Activated CD4-positive, alpha-beta T cell treated with anti-CD3 and anti-CD28 coated beads, Interleukin-10, Interleukin-2, amounts not matched to agents 100 ng/mL and 50 ng/mL, durations not matched to agents 16 hours and 8 hours (primary cell): ENCODE data around the gene PEG3.

Experiments
- DNase-seq: peaks from one replicate; pipeline ENCODE4 v3.0.0-alpha.2; 2020

PEG3 gene

DNA sequence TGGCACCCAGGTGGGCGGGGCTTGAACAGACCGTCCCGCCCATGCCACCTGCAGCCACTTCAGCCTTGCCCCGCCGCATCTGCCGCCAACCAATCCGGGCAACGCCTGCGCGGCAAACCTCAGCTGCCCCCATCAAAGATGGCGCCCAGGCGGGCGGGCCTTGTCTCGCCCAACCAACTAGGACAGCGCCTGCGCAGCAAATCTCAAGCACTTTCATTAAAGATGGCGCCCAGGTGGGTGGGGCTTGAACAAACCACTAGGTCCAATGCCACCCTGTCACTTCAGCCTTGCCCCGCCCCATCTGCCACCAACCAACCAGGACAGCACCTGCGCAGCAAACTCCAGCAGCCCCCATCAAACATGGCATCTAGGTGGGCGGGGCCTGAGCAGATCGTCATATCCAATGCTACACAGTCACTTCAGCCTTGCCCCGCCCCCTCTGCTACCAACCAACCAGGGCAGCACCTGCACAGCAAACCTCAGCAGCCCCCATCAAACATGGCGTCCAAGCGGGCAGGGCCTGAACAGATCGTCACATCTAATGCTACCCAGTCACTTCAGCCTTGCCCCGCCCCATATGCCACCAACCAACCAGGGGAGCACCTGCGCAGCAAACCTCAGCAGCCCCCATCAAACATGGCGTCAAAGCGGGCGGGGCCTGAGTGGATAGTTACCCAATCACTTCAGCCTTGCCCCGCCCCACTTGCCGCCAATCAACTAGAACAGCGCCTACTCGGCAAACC is 1.4 kb downstream of the PEG3 start:
- DNase-seq = peak; percentile 35

DNA sequence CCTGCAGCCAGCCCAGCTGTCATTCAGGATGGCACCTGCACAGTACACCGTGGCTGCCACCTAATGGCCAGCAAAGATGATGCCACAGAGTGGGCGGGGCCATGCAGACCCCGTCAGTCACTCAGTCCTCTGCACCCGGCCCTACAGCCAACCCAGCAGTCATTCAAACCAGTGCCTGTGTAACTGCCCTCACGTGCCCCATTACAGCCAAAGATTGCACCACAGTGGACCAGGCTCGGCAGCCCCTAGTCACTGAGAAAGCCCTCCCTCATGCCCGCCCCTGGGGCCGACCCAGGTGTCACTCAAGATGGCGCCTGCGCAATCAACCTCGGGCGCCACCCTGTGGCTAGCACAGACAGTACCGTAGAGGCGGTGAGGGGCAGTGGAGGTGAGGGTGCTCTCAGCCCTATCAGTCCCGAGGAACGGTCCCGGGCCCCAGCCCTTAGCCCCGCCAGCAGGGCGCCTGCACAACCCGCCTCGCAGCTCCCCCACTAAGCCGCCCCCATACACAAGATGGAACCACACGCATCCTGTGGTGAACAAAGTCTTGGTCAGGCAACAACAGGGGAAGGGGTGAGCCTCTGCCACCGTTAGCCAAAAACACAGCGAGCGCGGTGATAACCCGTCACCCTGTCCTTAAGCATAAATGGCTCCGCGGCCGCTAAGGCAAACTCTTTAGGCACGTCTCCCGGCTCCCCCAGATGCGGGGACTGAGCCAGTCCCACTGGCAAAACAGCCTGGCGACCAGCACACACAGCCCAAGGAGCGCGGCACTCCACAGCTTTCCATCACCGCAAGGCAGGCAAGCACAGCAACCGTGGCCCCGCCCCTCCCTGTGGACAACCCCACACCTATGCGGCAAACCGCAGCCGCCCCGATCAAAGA is 2.3 kb downstream of the PEG3 start:
- peak; percentile 1 for DNase-seq

DNA sequence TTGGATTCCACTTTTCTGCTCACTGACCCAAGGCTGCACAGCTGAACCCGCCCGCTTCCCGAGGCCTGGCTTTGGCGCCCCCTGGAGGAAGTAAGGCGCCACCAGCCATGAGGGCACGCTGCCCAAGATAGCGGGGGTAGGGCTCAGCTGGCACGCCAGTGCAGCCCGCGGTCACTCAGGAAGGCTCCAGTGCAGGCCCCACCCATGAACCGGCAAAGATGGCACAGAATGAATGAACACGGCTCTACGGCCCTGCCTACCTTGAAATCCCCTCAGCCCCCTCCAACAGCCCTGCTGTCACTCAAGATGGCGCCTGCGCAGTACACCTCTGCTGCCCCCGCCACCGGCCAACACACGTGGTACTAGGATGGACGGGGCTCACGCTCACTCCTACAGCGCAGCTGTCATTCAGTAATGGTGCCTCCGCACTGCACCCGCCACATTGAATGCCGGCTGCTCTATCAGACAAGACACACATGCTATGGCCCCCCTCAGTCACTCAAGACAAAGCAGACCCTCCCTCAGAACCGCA is 3.0 kb downstream of the PEG3 start:
- no peak for DNase-seq

DNA sequence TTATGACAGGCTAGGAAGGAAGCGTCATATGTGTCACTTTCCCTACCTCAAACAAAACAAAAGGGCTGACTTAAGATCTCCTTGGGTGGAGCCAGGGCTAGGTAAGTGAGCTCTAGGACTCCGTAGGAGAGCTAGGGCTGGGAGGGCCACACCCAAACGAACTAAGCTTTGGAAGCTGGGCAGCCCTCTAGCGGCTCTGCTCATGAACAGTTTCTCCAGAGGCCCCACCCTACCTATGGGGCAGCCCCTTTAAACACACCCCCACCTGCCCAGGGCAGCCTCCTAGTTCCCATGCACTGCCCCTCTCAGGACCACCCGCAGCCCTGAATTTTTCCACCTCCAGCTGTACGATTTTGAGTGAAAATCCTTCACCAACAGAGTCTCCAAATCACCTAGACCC is 3.5 kb downstream of the PEG3 start:
- DNase-seq = no peak

DNA sequence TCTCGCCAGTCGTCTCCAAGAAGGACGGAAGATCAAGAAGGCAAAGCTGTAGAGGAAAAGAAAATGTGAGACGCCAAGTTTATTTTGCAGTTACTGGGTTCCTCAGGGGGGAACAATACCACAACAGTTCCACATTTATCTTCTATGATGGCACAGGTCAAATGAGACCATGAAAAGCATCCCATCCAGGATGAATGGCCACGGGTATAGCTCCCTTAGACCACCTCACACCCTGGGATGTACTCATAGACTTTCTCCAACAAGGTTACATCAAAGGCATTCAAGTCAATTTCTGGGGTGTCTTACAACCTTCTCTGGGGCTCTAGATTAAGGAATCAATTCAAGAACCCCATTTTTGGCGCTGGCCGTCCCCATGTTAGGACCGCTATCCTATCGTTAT is 4.5 kb downstream of the PEG3 start:
- no peak for DNase-seq

DNA sequence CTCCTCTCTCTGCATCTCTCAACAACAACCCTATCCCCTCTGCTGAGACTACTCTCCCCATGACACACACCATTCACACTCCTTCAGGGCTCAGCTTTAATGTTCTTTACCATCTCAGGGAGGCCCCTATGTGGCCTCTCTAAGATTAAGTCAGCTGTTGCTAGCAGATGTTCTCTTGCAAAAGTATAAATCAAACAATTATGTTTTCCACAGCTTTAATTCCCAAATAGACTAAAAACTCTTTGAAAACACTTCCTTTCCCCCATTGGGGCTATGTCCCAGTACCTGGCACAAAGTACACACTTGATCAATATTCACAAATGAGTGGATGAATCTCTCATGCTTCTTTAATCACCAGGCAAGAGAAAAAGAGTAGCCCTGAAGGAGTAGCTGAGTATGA is 5.1 kb downstream of the PEG3 start:
- no peak for DNase-seq

DNA sequence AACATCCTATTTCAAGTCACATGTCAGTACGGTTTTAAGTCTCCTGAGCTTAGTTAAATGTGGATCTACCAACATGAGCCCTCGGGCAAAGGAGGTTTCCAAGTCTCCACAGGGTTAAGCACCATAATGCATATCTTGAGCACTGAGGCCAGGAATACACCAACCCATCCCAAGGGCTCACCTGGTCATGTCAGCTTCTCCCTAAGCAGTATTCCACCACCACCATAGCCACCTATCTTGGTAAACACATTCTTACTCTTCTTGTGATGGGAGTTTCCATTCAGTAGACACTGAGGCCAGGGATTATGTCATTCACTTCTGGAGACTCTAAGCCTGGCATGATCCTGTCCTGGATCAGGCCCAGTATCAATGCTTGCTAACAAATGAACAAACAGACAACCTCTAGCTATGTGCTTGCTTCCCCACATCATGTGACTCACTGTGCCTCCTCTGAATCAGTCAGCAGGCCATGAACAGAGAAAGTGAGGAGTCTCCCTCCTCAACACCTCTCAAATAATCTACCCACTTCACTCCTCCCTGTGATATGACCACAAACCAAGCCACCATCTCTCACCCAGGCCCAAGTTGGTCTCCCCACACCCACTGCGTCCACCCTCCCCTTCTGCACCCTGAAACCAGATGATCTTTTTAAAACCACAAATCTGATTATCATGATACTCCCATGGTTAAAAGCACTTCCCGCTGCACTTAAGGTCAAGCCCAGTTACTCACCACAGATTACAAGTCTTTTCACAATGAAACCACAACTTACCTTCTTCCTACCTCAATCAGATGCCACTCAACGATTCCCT is 5.8 kb downstream of the PEG3 start:
- DNase-seq = no peak

DNA sequence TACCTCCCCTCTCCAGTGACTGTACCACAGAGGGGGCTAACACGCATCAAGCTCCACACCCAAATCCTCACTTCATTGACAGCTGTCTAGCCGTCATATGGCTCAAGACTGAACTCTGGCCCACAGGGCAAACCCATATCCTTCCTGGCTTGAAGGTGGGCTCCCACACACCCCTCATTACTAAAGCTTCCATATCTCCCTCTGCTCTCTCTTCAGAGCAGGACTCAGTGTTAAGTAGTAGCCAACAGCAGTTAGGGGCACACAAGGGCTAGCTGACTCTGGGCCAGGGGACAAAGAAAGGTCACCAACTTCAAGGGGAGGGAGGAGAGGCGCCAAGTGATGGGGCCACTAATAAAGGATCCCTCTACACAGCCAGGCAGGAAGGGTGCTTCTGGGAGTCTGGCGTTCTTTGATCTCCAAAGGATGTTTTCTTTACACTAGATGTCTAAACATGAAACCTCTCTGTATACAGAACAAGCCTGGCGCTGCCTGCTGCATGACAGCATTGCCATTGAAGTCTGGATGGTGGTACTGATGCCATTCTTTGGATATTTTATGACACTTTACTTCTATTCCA is 8.1 kb downstream of the PEG3 start:
- DNase-seq = no peak

DNA sequence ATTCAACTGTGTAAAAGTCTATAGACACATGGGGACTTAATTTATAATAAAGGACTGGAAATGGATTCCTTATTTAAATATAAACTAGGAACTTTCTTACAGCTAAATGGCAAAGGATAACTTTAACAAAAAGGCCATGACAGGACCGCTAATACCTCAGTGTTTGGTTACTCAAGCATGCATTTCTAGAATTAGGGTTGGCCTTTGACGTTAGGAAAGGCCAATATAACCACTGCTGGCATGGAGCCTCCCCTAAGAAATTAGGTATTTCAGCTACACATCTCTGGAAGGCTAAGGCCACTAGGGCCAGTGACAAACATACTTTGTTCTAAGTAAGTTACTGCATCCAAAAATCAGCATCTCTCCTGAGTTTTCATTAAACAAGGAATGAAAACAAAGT is 9.3 kb downstream of the PEG3 start:
- no peak for DNase-seq

DNA sequence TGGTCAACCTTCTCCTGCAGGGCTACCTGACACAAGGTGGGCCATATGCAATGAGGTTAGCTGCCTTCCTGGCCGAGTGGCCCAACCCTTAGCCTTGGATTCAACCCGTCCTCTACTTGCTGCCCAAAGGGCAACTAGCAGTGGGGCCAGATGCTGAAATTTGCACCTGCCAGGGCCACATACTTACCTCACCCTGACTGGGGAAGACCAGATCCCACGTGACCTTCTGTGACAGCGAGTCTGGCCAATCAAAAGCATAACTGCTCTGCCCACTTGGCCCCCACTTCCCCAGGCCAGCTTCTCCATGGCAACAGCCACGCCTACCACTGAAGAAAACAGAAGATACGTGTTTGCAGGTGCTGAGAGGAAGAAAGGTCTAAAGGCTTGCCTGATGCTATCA is 10.9 kb downstream of the PEG3 start:
- DNase-seq = no peak

DNA sequence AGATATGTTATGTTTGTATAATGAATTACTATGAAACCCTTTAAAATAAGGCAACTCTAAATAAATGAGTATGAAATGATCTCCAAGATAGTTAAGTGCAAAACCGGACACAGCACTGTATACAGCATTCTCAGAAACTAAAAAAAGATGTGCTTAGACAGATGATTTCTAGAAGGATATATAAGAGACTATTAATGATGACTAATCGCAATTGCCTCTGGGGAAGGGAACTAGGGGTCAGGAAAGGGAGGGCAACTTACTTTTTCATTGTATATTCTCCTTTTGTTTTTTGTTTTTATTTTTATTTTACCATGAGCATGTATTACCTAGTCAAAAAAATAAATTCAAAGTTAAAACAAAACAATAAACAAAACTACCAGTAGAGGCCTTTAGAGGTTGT is 12.8 kb downstream of the PEG3 start:
- no peak for DNase-seq

DNA sequence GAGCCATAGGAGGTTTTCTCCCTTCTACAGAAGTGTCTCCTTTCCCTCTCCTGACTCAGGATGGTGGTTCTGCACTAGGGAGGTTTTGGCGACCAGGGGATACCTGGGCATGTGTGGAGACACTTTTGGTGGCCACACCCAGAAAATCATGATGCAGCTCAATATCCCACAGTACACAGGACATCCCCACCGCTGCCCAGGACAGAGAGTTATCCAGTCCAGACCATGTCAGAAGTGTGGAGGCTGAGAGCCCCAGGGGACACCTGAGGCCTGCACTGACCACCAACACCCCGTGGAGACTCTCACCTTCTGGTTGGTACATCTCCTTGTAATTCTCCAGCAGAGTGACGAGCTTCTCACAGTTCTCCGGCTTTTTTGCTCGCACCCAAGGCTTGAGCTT is 16.6 kb downstream of the PEG3 start:
- DNase-seq = no peak

DNA sequence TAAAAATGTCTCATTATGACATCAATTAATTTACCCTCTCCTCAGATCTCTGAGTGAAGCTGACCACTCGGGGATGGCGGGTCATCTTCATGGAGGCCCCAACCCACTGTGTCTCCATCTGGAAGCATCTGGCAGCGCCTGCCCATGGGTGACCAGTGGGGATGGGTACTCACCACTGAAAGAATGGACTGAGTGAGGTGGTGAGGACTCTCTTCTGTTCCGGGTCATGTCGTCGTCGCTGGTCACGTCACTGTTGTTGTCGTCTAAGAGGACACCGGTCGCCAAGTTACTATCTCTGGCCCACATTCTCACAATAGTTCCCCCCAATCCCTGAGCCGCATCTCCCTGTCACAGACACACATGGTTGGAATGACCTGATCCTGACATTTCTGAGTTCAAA is 17.1 kb downstream of the PEG3 start:
- DNase-seq = no peak

DNA sequence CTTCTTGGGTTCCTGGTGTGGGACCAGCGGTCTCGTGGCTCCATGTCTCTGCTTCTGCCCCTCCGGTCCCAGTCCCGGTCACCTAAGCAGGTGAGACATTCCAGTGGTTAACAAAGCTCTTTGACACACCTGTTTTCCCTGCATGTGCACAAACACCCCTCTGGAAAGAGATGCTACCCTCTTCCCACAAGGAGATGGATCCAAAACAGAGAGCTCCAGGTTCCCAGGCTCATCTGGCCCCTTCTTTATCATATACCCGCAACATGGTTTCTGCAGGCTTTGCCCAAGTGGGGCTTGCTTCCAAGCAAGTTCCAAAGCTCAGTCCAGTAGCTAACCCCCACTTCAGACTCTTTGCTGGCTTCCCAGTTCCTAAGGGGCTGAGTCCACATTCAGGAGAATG is 17.8 kb downstream of the PEG3 start:
- no peak for DNase-seq

DNA sequence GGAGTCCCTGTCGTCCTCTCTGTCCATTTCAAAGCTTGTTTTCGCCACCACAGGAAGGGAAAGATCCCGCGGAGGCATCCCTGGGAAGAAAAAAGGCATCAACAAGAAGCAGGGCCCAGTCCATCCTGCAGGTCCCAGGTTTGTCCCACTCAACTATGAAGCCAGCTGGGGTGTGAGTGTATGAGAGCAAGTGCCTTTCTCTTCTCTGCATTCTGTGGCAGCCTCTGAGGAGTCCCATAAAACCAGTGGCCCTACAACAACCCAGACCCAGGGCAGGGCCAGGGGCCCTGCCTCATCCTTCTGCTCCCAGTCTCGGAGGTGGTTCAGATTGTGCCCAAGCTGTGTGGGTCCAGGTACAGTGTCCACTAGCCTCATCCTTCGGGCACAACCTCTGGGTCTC is 18.9 kb downstream of the PEG3 start:
- DNase-seq = no peak

DNA sequence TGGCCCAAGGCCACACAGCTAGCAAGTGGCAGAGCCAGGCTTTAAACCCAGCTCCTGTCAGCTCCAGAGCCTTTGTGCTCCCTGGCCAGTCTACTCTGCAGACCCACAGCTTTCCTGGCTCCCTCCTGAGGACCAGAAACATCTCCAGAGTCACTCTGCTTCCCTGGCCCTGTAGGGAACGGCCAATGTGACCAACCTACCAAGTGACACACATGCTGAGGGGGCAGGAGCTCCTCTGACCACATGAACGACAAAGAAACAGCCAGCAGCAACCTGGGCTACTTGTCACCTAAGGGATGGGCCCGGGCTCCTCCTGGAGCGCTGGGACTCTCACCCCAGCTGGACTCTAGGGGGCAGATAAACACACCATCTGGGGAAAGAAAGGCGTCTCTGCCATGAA is 19.3 kb downstream of the PEG3 start:
- no peak for DNase-seq

DNA sequence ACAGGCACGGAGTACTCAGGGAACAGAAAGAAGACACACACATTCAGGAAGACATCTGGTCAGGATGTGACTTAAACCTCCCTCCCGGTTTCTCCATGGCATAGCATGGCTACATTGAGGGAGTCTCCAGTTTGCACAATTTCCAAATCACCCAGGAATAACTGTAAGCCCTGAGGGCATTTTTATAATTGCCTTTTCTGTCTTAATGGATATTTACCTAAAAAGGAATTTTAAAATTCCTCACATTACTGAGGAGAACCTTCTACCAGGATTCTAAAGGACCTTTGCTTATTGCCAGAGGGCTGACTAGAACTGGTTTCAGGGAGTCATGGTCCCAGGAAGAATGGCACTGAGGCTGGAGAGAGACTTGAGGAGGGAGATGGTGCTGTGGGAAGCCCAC is 21.4 kb downstream of the PEG3 start:
- no peak for DNase-seq

DNA sequence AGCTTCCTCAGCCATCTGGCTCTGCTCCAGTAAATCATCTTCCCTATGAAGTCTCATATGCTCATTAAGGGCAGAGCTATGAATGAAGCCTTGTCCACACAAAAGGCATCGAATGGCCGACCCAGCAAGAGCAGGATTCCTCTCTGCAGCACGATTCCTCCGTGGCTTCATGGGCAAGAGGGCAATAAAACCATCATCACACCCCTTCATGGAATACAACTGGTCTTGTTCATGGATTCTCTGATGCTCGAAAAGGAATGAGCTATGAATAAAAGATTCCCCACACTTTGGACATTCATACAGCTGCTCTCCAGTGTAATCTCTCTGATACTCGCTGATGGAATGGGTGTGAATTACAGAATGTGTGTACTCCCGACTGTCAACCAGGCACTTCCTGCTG is 25.9 kb downstream of the PEG3 start:
- DNase-seq = no peak

DNA sequence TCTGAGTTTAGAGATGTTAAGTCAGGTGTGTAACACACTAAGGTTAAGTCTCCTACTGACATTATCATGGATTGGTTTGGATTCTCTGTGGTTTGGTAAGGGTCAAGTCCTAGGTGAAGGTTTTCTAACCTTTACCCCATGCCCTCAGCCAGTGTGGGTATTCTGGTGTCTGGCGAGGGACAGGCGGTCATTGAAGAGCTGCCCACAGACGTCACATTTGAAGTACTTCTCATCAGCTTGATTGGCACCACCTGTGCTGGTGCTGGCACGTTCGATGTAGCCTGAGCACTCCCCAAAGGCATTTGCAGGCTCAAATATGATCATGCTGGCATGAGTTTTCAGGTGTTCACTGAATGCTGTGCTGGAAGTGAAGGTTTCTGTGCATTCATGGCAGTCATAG is 27.0 kb downstream of the PEG3 start:
- DNase-seq = no peak

DNA sequence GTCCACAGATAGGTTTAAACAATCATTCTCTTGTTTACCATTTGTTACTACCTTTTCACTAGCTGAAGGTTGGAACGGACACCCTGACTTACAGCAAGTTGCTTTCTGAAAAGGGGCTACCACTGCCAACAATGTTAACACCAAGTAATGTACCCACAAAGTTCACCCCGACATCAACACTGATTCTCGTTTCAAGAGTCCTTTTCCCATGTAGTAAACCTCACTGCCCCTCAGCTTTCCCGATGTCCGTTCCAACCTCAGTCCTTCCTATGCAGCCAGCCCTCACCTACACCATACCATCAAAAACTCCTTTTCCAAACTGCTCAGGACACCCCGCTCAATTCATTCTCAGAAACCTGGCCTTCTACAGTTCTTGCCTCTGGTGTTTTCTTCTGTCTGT is 29.0 kb downstream of the PEG3 start:
- DNase-seq = no peak

DNA sequence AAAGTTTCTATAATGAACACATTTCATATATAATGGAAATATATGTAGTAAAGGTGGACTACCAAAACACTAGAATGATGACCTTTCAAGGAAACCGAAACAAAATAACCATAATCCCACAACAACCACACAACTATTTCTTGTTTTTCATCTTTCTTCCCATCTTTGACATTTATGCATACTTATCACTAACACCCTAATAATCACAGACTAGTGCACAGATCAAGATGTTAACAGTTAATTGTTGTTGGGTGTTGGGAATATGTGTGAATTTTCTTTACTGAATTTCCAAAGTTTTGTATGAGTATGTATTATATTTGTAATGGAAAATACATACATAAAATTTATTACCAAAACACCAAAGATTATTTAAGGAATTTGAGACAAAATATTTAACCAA is 30.3 kb downstream of the PEG3 start:
- no peak for DNase-seq

DNA sequence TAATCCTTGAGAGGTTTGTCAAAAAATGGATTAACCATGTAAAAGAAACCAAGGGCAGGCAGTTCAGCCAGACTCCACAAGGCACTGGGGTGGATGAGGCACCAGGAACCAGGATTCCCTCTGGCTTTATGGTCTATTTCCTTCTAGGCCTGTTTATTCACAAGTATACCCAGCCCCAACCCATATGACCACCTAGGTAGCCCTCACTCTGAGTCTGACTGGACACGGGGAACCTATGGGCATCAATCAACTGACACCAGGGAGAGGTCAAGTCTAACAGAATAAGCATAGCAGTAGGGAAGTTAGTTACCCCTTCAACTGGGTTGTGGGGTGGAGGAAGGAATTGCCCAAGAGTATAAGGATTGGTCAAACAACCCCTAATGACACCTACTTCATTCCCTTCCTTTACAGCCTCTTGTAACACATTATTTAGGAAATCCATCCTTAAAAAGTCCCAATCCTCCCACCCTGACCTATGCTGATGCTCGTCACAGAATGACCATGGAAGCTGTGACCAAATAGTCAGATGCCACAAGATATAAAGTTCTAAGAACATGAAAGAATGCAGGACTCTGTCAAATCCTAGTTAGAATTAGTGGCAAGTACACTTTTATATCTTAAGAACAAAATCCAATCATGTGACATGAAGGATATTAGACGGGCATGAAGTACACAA is 31.7 kb downstream of the PEG3 start:
- DNase-seq = no peak
